HG03064 (cell line): ENCODE data around the gene PCSK5.
"Not testable (repeated sequence)": the region's sequence is repeated elsewhere in the genome, so short reads cannot be mapped to it uniquely, and the experiment has no call there.

Experiments used
- ATAC-seq: cut with Tn5 transposase; IDR thresholded peaks from one replicate; pipeline ENCODE4 v1.9.1; 2021; ENCODE audit warnings: low read depth; ENCODE audit not compliant: unreplicated experiment

Gene PCSK5

GRCh38 chr9:76044266-76044819 lies 153.9 kb downstream of the PCSK5 start:
- no peak for ATAC-seq

GRCh38 chr9:76045221-76045620 lies 154.7 kb downstream of the PCSK5 start:
- ATAC-seq, result no peak

GRCh38 chr9:76049341-76049740 lies 158.9 kb downstream of the PCSK5 start:
- no peak for ATAC-seq

GRCh38 chr9:76067696-76068095 lies 177.2 kb downstream of the PCSK5 start:
- ATAC-seq, result no peak

DNA sequence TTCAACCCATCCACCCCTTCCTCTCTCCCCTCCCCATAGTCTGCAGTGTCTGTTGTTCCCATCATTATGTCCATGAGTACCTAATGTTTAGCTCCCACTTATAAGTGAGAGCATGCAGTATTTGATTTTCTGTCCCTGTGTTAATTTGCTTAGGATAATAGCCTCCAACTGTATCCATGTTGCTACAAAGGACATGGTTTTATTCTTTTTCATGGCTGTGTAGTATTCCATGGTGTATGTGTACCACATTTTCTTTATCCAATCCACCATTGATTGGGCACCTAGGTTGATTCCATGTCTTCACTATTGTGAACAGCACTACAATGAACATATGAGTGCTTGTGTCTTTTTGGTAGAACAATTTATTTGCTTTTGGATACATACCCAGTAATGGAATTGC lies 187.1 kb downstream of the PCSK5 start:
- no peak for ATAC-seq

DNA sequence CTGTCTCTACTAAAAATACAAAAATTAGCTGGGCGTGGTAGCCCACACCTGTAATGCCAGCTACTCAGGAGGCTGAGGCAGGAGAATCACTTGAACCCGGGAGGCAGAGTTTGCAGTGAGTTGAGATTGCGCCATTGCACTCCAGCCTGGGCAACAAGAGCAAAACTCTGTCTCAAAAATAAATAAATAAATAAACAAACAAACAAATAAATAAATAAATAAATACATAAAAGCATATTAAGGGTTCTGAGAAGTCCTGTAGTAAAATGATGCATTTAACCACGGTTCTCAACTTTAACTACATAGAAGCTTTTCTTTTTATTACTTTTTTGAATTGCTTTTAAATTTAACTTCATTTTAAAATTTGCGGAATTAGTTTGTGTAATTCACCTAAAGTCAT lies 190.8 kb downstream of the PCSK5 start:
- not testable (repeated sequence) for ATAC-seq

- no peak for ATAC-seq
These were observed 191.6 kb downstream of the PCSK5 start for GRCh38 chr9:76082057-76082456.

- no peak for ATAC-seq
These were observed 195.1 kb downstream of the PCSK5 start for GRCh38 chr9:76085596-76085995.

- no peak for ATAC-seq
These were observed 196.1 kb downstream of the PCSK5 start for GRCh38 chr9:76086539-76086938.

DNA sequence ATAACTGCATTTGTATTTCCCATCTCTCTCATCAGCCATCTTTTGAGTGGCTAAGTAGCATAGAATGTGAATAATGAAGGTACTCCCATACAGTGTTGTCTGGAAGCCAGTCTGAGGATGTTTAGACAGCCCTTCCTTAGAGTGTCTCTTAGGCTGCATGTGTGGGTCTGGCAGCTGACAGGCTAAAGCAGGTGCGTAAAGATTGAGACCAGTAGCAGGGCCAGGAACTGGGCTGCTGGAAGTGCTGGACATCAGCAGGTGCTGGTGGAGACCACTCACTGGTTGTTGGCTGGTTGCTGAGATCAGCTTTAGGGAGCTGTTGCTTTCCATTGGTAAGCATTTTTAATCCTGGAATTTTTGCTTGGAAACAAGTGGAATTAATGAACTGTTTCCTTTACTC lies 197.5 kb downstream of the PCSK5 start:
- no peak for ATAC-seq

- no peak for ATAC-seq
These were observed 199.9 kb downstream of the PCSK5 start for GRCh38 chr9:76090330-76090729.

GRCh38 chr9:76090909-76091308 lies 200.4 kb downstream of the PCSK5 start:
- no peak for ATAC-seq

- ATAC-seq, result no peak
These were observed 202.1 kb downstream of the PCSK5 start for GRCh38 chr9:76092572-76092971.

DNA sequence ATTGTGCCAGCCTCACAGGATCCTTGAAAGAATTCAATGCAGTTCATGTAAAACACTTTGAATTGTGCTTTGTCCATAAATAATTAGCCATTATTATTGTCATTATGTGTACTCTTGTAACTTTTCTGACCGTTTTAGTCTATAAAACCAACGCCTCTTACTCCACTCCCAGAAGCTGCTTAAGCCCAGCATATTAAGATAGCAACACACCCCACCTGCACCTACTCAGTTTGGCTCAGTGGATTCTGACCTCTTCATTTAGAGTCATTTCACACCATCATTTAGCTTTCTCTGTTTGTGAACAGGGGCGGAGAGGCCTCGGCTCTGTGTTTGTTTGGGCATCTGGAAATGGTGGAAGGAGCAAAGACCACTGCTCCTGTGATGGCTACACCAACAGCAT lies 205.1 kb downstream of the PCSK5 start:
- no peak for ATAC-seq

DNA sequence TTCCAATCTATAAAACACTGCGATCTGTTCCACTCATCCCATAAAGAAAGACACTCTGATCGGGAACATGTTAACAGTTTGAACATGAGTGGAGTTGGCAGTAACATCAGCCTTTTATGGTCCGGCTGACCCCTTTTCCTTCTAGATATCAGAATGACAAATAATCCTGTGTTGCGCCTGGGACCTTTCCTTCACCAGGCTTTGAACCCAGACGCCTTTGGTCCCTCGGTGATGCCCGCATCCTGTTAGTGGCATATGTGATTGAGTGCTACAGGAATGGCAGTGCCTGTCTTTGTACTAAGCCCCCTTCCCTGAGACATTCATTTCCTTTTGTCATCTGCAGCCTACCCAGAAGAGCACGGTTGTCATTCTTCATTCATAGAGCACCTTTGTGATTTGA lies 209.0 kb downstream of the PCSK5 start:
- no peak for ATAC-seq

GRCh38 chr9:76101075-76101474 lies 210.6 kb downstream of the PCSK5 start:
- no peak for ATAC-seq

GRCh38 chr9:76101491-76101890 lies 211.0 kb downstream of the PCSK5 start:
- no peak for ATAC-seq

- ATAC-seq, result no peak
These were observed 211.5 kb downstream of the PCSK5 start for GRCh38 chr9:76101947-76102346.

GRCh38 chr9:76103531-76104315 lies 213.2 kb downstream of the PCSK5 start:
- no peak for ATAC-seq

DNA sequence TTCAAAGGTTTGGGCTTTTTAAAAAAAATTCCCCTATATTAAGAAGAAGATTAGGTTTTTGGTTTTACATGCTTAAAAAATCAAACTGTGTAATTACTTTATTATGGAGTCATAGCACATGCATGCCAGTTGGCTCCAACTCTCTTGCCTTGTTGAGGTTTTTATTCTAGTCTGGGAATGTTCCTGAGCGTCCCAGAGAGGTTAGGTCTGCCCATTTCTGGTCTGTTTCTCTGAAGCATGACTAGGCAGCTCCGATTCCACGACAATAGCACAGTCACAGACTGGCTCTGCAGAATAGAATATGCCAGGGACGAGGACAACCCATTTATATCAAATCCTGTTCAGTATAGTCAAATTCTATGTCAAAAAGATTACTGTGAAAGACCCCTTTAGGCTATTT lies 217.0 kb downstream of the PCSK5 start:
- no peak for ATAC-seq

DNA sequence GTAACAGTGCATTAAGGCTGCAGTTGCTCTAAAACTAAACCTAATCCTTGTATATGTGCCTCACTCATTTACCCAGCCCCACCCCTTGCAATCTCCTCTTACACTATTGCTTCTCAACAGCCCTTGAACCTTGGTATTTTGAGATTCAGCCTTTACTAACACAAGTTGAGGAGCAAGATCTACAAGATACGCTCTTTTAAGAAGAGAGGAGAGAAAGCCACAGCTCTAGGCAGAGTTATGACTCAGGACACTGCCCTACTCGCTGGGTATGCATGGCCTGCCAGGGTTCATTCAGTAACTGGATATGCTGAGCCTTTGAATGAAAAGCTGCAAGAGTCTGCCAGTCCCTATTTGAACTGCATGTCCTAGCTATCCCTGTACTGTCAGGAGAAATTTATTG lies 219.5 kb downstream of the PCSK5 start:
- ATAC-seq, result no peak

DNA sequence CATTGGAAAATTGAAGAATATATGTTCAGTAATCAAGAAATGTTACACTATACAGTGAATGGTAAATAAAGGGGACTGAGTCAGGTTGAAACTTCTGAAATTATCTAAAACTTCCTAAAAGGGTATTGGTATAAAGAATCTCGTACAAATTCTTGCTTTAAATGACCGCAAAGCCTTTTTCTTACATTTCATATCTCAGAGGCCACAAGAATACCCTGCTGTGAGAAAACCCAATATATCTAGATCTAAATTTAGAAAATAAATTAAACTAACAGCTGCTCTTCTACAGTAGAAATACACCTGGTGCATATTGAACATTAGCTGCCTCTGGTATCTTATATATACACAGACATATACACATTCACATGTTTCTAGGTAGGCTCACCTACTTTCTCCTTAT lies 221.7 kb downstream of the PCSK5 start:
- no peak for ATAC-seq
